Caki2 (cell line): ENCODE data around the gene MLPH. TPM values are rescaled to one million over a fixed set of nuclear protein-coding genes. Genes with fewer than 3 reads are reported as not detected.

Experiments used
- DNase-seq: peaks from one replicate; pipeline ENCODE4 v3.0.0-alpha.2; 2015; ENCODE audit warnings: low read depth
- in situ Hi-C: cut with HindIII; loops from 2 replicates; pipeline ENCODE4 v1.10.0; 2016; ENCODE audit warnings: low sequenced_read_pairs, low pct_unique_long_range_greater_than_20kb, mixed read lengths
- total RNA-seq: library from RNA; depleted of rRNA; stranded (reverse); fragments of >200 nt; shearing (Covaris generic); gene quantifications from 2 replicates; pipeline ENCODE4 v1.2.3, GENCODE V29; 2014; ENCODE audit warnings: low replicate concordance

The MLPH gene
- total RNA-seq, 1 experiment from 2014 or later: 33.8 TPM

GRCh38 chr2:237509905-237510304 lies 22.9 kb downstream of the MLPH start:
- DNase-seq: no peak
- in situ Hi-C loops: no loop called here

GRCh38 chr2:237510502-237511217 lies 23.6 kb downstream of the MLPH start:
- in situ Hi-C loops: no loop called here
- no peak for DNase-seq

GRCh38 chr2:237511433-237511832 lies 24.4 kb downstream of the MLPH start:
- DNase-seq: no peak
- in situ Hi-C loops: no loop called here

- in situ Hi-C loops: no loop called here
- DNase-seq: no peak
Observed at GRCh38 chr2:237511885-237512405, 24.9 kb downstream of the MLPH start.

GRCh38 chr2:237512774-237513466 lies 25.9 kb downstream of the MLPH start:
- in situ Hi-C loops: no loop called here
- DNase-seq: peak; percentile 54

- in situ Hi-C loops: no loop called here
Observed at GRCh38 chr2:237513693-237514092, 26.6 kb downstream of the MLPH start.

GRCh38 chr2:237514474-237515130 lies 27.6 kb downstream of the MLPH start:
- no peak for DNase-seq
- in situ Hi-C loops: no loop called here

More at GRCh38 chr2:237513693-237514092, 26.6 kb downstream of the MLPH start:
- DNase-seq: no peak

GRCh38 chr2:237515166-237515565 lies 28.1 kb downstream of the MLPH start:
- DNase-seq: no peak
- in situ Hi-C loops: no loop called here

- in situ Hi-C loops: no loop called here
Observed at GRCh38 chr2:237515621-237516275, 28.7 kb downstream of the MLPH start.

GRCh38 chr2:237517163-237517562 lies 30.1 kb downstream of the MLPH start:
- in situ Hi-C loops: no loop called here
- no peak for DNase-seq

More at GRCh38 chr2:237515621-237516275, 28.7 kb downstream of the MLPH start:
- DNase-seq: no peak

GRCh38 chr2:237517990-237518389 lies 30.9 kb downstream of the MLPH start:
- no peak for DNase-seq
- in situ Hi-C loops: no loop called here

- DNase-seq: no peak
- in situ Hi-C loops: no loop called here
Observed at GRCh38 chr2:237519506-237520245, 32.6 kb downstream of the MLPH start.

- DNase-seq: no peak
- in situ Hi-C loops: no loop called here
Observed at GRCh38 chr2:237520290-237520689, 33.2 kb downstream of the MLPH start.

- in situ Hi-C loops: no loop called here
- no peak for DNase-seq
Observed at GRCh38 chr2:237524631-237525030, 37.6 kb downstream of the MLPH start.

- no peak for DNase-seq
- in situ Hi-C loops: no loop called here
Observed at GRCh38 chr2:237525559-237526157, 38.6 kb downstream of the MLPH start.

GRCh38 chr2:237527233-237527632 lies 40.2 kb downstream of the MLPH start:
- in situ Hi-C loops: no loop called here
- no peak for DNase-seq

- in situ Hi-C loops: no loop called here
- no peak for DNase-seq
Observed at GRCh38 chr2:237527766-237528165, 40.7 kb downstream of the MLPH start.
